Measurements from ENCODE around the gene SLC7A6. TPM values are rescaled to one million over a fixed set of nuclear protein-coding genes. Genes with fewer than 3 reads are reported as not detected.
A peak's percentile ranks its signal among the peaks of the same experiment; 100 is the strongest.

SLC7A6 gene
- total RNA-seq, 1 donor from 2014 or later = 47.3 TPM

DNA sequence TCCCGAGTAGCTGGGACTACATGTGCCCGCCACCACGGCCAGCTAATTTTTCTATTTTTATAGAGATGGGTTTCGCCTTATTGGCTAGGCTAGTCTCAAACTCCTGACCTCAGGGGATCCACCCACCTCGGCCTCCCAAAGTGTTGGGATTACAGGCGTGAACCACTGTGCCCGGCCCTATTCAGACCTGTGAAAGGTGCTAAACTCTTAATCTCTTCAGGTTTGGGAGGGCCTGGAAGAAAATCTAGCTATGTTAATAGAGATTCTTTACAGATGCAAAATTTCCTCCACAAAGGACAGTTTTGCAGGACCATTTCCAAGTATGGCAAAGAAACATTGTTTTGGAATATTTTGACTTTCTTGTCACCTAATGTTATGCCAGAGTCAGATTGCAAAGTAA is 22.2 kb upstream of the SLC7A6 start:
- Mint-ChIP-seq H3K9me3 (no peaks in the 10 kb centered on the region), H3K27me3 (no peaks in the 10 kb centered on the region), H3K4me1 (ENCODE audit: unreplicated experiment) (peaks cover 5% of the 10 kb centered on the region), H3K4me3 (peak overlapping the region; percentile 65), H3K36me3 (no peaks in the 10 kb centered on the region), H3K27ac (no peak overlapping the region)
- TF ChIP-seq, protein P1, sequence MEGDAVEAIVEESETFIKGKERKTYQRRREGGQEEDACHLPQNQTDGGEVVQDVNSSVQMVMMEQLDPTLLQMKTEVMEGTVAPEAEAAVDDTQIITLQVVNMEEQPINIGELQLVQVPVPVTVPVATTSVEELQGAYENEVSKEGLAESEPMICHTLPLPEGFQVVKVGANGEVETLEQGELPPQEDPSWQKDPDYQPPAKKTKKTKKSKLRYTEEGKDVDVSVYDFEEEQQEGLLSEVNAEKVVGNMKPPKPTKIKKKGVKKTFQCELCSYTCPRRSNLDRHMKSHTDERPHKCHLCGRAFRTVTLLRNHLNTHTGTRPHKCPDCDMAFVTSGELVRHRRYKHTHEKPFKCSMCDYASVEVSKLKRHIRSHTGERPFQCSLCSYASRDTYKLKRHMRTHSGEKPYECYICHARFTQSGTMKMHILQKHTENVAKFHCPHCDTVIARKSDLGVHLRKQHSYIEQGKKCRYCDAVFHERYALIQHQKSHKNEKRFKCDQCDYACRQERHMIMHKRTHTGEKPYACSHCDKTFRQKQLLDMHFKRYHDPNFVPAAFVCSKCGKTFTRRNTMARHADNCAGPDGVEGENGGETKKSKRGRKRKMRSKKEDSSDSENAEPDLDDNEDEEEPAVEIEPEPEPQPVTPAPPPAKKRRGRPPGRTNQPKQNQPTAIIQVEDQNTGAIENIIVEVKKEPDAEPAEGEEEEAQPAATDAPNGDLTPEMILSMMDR (conservative IDR thresholded peaks at IDR 0.05) = no peak
- DNase-seq (ENCODE audit: extremely low spot score, unreplicated experiment) = no peak

GRCh38 chr16:68242926-68243858 is 21.1 kb upstream of the SLC7A6 start:
- no peaks in the 10 kb centered on the region for H3K36me3 Mint-ChIP-seq
- H3K27me3 Mint-ChIP-seq = no peaks in the 10 kb centered on the region
- H3K4me3 Mint-ChIP-seq = peak overlapping the region; percentile 65
- TF ChIP-seq, protein P1 (conservative IDR thresholded peaks at IDR 0.05) = no peak
- H3K27ac Mint-ChIP-seq = no peak overlapping the region
- no peaks in the 10 kb centered on the region for H3K9me3 Mint-ChIP-seq
- DNase-seq (ENCODE audit: extremely low spot score, unreplicated experiment) = no peak
- H3K4me1 Mint-ChIP-seq (ENCODE audit: unreplicated experiment) = peaks cover 5% of the 10 kb centered on the region

DNA sequence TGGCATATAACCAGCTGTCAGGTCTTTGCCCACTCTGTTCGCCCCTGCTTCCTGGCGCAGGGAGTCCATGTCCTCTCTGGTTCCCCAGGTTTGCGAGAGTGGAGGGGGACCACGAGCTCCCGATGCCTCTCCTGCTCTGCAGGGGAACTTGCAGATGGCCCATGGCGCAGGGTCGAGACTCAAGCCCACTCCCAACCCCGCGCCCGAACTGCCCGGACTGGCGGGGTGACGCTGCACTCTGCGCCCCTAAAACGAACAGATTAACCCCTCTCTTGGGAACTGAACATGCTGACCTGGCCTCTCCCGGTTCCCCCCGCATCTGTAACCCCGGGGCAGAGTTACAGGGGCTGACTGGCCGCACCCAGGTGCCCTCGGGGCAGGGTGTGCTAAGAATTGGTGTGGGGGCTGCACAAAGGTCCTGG is 19.8 kb upstream of the SLC7A6 start:
- peaks cover 5% of the 10 kb centered on the region for H3K4me1 Mint-ChIP-seq (ENCODE audit: unreplicated experiment)
- DNase-seq (ENCODE audit: extremely low spot score, unreplicated experiment) = no peak
- H3K9me3 Mint-ChIP-seq = no peaks in the 10 kb centered on the region
- TF ChIP-seq, protein P1 (conservative IDR thresholded peaks at IDR 0.05) = no peak
- peak overlapping the region; percentile 89 for H3K27ac Mint-ChIP-seq
- no peaks in the 10 kb centered on the region for H3K27me3 Mint-ChIP-seq
- peak overlapping the region; percentile 99 for H3K4me3 Mint-ChIP-seq
- no peaks in the 10 kb centered on the region for H3K36me3 Mint-ChIP-seq

GRCh38 chr16:68244903-68245853 is 19.1 kb upstream of the SLC7A6 start, which contains the start of gene PLA2G15:
TSS of gene PLA2G15 (plus strand) at chr16:68245373. CDS start at chr16:68245427, 54 bp downstream.
- Mint-ChIP-seq H3K4me3 (peak within 1 kb of the TSS; percentile 99), H3K27ac (peak within 1 kb of the TSS; percentile 89)
- TF ChIP-seq, protein P1 (conservative IDR thresholded peaks at IDR 0.05) = no peak

DNA sequence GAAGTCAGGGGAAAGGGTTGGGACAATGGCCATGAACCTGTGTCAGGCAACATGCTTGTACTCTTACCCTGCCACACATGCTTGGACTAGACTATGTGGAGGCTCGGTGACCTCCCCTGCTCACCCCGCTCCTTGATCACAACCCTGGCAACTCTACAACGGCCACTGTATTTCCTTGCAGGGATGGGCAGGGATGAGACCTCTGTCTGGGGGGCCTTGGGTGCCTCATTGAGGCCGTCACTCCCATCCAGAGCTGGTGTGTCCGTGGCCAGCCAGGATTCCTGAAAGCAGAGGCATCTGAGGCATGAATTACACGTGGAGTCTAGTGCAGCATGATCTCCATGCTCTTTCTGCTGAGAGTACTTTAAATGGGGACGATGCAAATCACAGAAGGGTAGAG is 18.2 kb upstream of the SLC7A6 start:
- peaks cover 5% of the 10 kb centered on the region for H3K4me1 Mint-ChIP-seq (ENCODE audit: unreplicated experiment)
- no peaks in the 10 kb centered on the region for H3K9me3 Mint-ChIP-seq
- H3K27me3 Mint-ChIP-seq = no peaks in the 10 kb centered on the region
- no peak for DNase-seq (ENCODE audit: extremely low spot score, unreplicated experiment)
- TF ChIP-seq, protein P1 (conservative IDR thresholded peaks at IDR 0.05) = no peak
- no peak overlapping the region for H3K27ac Mint-ChIP-seq
- H3K4me3 Mint-ChIP-seq = peak overlapping the region; percentile 99
- H3K36me3 Mint-ChIP-seq = peaks cover 3% of the 10 kb centered on the region

More at GRCh38 chr16:68244903-68245853, 19.1 kb upstream of the SLC7A6 start, which contains the start of gene PLA2G15:
- Mint-ChIP-seq H3K9me3 (no peaks in the 10 kb centered on the region), H3K36me3 (no peaks in the 10 kb centered on the region), H3K4me1 (ENCODE audit: unreplicated experiment) (peaks cover 5% of the 10 kb centered on the region), H3K27me3 (no peaks in the 10 kb centered on the region)
- peak; percentile 96 for DNase-seq (ENCODE audit: extremely low spot score, unreplicated experiment)

Measured in type B pancreatic cell (in vitro differentiated cells).